Chondrocyte (in vitro differentiated cells): Measurements from ENCODE around the gene TMC5. TPM values are rescaled to one million over a fixed set of nuclear protein-coding genes. Genes with fewer than 3 reads are reported as not detected.
"Not testable (repeated sequence)": the region's sequence is repeated elsewhere in the genome, so short reads cannot be mapped to it uniquely, and the experiment has no call there.

Source experiments
- DNase-seq: peaks from one replicate; pipeline ENCODE4 v3.0.0; 2021; ENCODE audit warnings: mixed read lengths, low spot score
- H3K27ac Mint-ChIP-seq: one replicate; pipeline ENCODE4 v1.8.0; 2021; ENCODE audit warnings: mild to moderate bottlenecking, moderate library complexity, mixed read lengths; ENCODE audit not compliant: unreplicated experiment
- H3K27me3 Mint-ChIP-seq: 2 replicates; pipeline ENCODE4 v1.8.0; 2021; ENCODE audit warnings: low read depth, mixed read lengths
- H3K36me3 Mint-ChIP-seq: 2 replicates; pipeline ENCODE4 v1.8.0; 2021; ENCODE audit warnings: low read depth, mixed read lengths
- H3K4me1 Mint-ChIP-seq: 2 replicates; pipeline ENCODE4 v1.8.0; 2021; ENCODE audit warnings: low read depth, mild to moderate bottlenecking, mixed read lengths
- H3K4me3 Mint-ChIP-seq: one replicate; pipeline ENCODE4 v1.8.0; 2021; ENCODE audit warnings: mild to moderate bottlenecking, moderate library complexity, mixed read lengths; ENCODE audit not compliant: unreplicated experiment
- H3K9me3 Mint-ChIP-seq: 2 replicates; pipeline ENCODE4 v1.8.0; 2021; ENCODE audit warnings: low read depth, mixed read lengths
- total RNA-seq: library from RNA; stranded (reverse); gene quantifications from 3 replicates; pipeline ENCODE4 v1.2.1, GENCODE V29; 2021
- TF ChIP-seq, protein P1 (sequence below): fragments of 200-600 bp; sonication (generic); IDR thresholded peaks from 2 replicates; pipeline ENCODE4 v1.5.0; 2021; ENCODE audit warnings: antibody characterized with exemption, mild to moderate bottlenecking, moderate library complexity

Gene TMC5
- total RNA-seq, 1 donor from 2014 or later, result not detected

DNA sequence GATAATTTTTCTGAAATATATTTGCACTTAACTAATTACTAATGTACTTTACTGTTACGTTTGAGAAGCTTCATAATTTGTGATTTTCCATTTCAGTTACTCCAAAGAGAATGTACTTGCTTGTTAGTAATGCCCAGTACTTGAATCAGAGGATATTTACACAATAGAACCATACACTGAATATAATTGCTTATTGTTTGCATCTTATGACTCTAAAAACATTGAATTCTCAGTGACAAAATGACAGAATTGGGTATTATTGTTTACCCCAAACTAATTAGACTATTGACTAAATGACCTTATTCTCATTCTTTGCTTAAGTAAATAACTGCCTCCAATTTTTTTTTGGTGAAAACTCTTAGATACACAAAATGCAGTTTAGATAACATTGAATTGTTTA is 114.9 kb downstream of the TMC5 start:
- H3K36me3 Mint-ChIP-seq, result peaks cover 5% of the 10 kb centered on the region
- H3K4me1 Mint-ChIP-seq, result no peaks in the 10 kb centered on the region
- DNase-seq, result no peak
- TF ChIP-seq, protein P1, sequence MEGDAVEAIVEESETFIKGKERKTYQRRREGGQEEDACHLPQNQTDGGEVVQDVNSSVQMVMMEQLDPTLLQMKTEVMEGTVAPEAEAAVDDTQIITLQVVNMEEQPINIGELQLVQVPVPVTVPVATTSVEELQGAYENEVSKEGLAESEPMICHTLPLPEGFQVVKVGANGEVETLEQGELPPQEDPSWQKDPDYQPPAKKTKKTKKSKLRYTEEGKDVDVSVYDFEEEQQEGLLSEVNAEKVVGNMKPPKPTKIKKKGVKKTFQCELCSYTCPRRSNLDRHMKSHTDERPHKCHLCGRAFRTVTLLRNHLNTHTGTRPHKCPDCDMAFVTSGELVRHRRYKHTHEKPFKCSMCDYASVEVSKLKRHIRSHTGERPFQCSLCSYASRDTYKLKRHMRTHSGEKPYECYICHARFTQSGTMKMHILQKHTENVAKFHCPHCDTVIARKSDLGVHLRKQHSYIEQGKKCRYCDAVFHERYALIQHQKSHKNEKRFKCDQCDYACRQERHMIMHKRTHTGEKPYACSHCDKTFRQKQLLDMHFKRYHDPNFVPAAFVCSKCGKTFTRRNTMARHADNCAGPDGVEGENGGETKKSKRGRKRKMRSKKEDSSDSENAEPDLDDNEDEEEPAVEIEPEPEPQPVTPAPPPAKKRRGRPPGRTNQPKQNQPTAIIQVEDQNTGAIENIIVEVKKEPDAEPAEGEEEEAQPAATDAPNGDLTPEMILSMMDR, result no peak
- H3K27ac Mint-ChIP-seq, result no peak overlapping the region
- H3K4me3 Mint-ChIP-seq, result no peak overlapping the region
- no peaks in the 10 kb centered on the region for H3K27me3 Mint-ChIP-seq
- no peaks in the 10 kb centered on the region for H3K9me3 Mint-ChIP-seq

DNA sequence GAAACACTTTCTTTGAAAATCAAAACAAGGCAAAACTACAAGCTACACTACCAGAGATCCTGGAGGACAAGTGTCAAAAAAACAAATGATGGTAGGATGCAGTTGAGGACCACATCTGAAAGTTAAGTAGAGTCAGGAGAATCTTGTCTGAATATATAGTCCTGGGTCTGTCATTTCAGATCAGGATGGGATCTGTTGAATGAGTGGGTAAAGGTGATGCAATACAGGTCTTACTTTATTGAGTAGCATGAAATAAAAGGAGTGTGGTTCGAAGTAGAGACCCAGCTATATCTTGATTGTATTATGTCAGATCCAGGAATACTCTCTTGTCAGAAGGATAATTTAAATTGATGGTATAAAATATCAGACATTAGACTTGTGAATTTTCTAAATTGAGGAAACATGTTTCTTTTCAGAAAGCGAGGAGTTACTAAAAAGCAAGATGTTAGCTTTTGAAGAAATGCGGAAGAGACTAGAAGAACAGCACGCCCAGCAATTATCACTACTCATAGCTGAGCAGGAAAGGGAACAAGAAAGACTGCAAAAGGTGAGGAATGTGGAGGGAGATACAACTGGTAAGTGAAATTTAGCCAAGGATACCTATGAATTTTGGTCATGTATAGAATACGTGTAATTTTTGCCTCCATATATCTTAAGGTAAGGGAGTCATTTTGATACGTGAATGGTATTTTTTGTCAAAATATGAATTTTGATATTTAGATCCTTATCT is 122.7 kb downstream of the TMC5 start:
- Mint-ChIP-seq H3K9me3 (no peaks in the 10 kb centered on the region), H3K27ac (no peak overlapping the region), H3K4me3 (no peak overlapping the region), H3K4me1 (no peaks in the 10 kb centered on the region), H3K27me3 (no peaks in the 10 kb centered on the region), H3K36me3 (peaks cover 22% of the 10 kb centered on the region)
- DNase-seq, result no peak
- TF ChIP-seq, protein P1, result no peak

DNA sequence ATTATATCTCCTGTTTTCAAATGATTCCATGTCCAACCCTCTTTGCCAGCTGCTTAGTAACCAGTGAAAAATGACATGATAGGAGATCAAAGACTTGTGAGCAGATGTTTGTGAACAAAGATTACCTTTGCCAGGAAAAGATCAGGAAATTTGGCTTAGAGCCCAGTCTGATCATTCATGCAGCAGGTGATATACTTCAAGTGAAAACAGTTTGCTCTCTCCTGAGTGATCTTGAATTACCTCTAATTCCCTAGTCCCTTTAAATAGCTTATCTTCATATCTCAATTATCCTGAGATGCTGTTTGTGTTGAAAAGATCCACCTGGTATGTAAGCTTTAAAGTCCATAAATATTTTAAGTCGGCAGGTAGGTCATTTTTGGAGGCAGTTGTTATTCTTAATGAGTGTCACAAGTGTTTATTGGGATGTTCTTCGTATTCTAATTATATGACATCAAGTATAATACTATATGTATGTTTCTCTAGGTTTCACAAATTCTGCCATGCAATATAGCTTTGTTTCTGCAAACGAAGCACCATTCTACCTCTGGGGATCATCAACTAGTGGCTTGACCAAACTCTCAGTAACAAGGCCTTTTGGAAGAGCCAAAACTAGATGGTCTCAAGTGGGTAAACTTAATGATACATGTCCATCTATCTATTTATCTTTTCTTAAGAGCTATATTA is 124.6 kb downstream of the TMC5 start:
- Mint-ChIP-seq H3K9me3 (no peaks in the 10 kb centered on the region), H3K36me3 (peaks cover 23% of the 10 kb centered on the region), H3K4me1 (no peaks in the 10 kb centered on the region), H3K4me3 (no peak overlapping the region), H3K27me3 (no peaks in the 10 kb centered on the region), H3K27ac (no peak overlapping the region)
- no peak for DNase-seq
- TF ChIP-seq, protein P1, result no peak

DNA sequence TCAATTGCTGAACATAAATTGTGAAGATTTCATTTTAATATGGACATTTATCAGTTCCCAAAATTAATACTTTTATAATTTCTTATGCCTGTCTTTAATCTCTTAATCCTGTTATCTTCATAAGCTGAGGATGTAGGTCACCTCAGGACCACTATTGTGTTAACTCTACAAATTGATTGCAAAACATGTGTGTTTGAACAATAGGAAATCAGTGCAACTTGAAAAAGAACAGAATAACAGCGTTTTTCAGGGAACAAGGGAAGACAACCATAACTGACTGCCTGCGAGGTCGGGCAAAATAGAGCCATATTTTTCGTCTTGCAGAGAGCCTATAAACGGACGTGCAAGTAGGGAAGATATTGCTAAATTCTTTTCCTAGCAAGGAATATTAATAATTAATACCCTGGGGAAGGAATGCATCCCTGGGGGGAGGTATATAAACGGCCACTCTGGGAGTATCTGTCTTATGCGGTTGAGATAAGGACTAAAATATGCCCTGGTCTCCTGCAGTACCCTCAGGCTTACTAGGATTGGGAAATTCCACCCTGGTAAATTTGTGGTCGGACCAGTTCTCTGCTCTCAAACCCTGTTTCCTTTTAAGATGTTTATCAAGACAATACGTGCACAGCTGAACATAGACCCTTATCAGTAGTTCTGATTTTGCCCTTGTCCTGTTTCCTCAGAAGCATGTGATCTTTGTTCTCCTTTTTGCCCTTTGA is 125.8 kb downstream of the TMC5 start:
- not testable (repeated sequence) for H3K9me3 Mint-ChIP-seq, H3K27me3 Mint-ChIP-seq, H3K4me3 Mint-ChIP-seq, H3K27ac Mint-ChIP-seq, H3K4me1 Mint-ChIP-seq, DNase-seq
- H3K36me3 Mint-ChIP-seq, result peaks cover 23% of the 10 kb centered on the region

DNA sequence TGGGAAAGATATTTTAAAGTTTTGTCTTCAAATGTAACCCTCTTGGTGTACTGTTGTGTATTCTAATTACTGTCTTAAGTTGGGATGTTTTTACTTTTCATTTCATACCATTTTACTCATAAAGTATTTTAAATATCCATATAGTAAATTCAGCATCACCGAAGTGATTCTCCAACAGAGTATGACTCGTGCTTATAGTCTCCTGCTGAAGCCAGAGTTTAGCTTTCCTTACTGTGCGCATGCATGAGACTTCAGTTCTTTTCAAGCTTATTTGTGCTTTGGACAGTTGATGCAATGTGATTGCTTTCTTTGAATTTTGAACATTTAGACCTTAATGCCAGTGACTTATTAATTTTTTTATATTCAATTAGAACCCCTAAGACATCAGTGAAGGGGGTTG is 130.5 kb downstream of the TMC5 start:
- H3K36me3 Mint-ChIP-seq, result peaks cover 11% of the 10 kb centered on the region
- no peak overlapping the region for H3K4me3 Mint-ChIP-seq

More for the DNA sequence above, 130.5 kb downstream of the TMC5 start:
- TF ChIP-seq, protein P1, result no peak
- no peaks in the 10 kb centered on the region for H3K9me3 Mint-ChIP-seq
- no peak for DNase-seq
- no peak overlapping the region for H3K27ac Mint-ChIP-seq
- no peaks in the 10 kb centered on the region for H3K27me3 Mint-ChIP-seq
- no peaks in the 10 kb centered on the region for H3K4me1 Mint-ChIP-seq

Other genes with a start within 250 kb of the TMC5 start
- 0.46 to 0.97 TPM (median 0.60 TPM) in 3 replicates for gene SYT17, start 249.6 kb upstream of the TMC5 start, total RNA-seq
- not detected in 3 replicates for gene CLEC19A, start 132.2 kb upstream of the TMC5 start, total RNA-seq
- gene GDE1, start 104.2 kb downstream of the TMC5 start, total RNA-seq, result 71.1 to 76.2 TPM (median 72.0 TPM) in 3 replicates
- gene CCP110, start 106.1 kb downstream of the TMC5 start, total RNA-seq, result 7.0 to 14.9 TPM (median 10.9 TPM) in 3 replicates
- gene VPS35L, start 137.8 kb downstream of the TMC5 start, total RNA-seq, result 68.7 to 83.4 TPM (median 73.6 TPM) in 3 replicates